Measurements from ENCODE around the gene DEUP1. TPM values are rescaled to one million over a fixed set of nuclear protein-coding genes. Genes with fewer than 3 reads are reported as not detected.

The DEUP1 gene
- total RNA-seq, 3 donors from 2014 or later = 0.59 TPM; not detected in 2

DNA sequence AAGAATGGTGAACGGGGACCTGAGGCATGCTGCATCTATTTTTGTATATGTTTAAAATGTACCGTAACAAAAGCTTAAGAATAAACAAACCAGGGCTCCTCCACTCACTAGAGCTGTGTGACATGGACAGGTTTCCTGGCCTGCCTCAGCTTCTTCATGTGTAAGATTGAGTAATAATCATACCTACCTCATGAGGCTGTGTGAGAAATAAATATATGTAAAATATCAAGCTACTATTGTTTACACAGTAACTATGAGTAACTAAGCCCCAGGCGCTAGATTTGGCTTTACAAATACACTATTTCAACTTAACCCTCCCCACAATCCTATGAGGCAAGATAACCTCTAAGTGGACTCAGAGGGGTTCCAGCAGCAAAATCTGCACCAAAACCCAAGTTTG, 146.3 kb downstream of the DEUP1 start:
- H3K4me1 ChIP-seq = no peaks in the 10 kb centered on the region
- intact Hi-C loops (cut with DNase I; ENCODE audit: low total_unique reads) = no loop called here
- no peaks in the 10 kb centered on the region for H3K36me3 ChIP-seq
- no peaks in the 10 kb centered on the region for H3K9me3 ChIP-seq
- no peak overlapping the region for H3K27ac ChIP-seq
- no peaks in the 10 kb centered on the region for H3K27me3 ChIP-seq
- DNase-seq (ENCODE audit: low spot score in 2 of 2) = no peak
- no peak for TF ChIP-seq POLR2A (IDR thresholded peaks at IDR 0.05)
- no peak for TF ChIP-seq POLR2AphosphoS5 (IDR thresholded peaks at IDR 0.05)
- no peak for TF ChIP-seq CTCF (IDR thresholded peaks at IDR 0.05)
- no peak overlapping the region for H3K4me3 ChIP-seq

- DNase-seq (ENCODE audit: low spot score in 2 of 2) = no peak
- no peak for TF ChIP-seq CTCF (IDR thresholded peaks at IDR 0.05)
- TF ChIP-seq POLR2AphosphoS5 (IDR thresholded peaks at IDR 0.05) = no peak
- no peak for TF ChIP-seq POLR2A (IDR thresholded peaks at IDR 0.05)
- intact Hi-C loops (cut with DNase I; ENCODE audit: low total_unique reads) = no loop called here
- Histone ChIP-seq H3K36me3 (no peaks in the 10 kb centered on the region), H3K9me3 (no peaks in the 10 kb centered on the region), H3K4me3 (no peak overlapping the region), H3K27ac (no peak overlapping the region), H3K27me3 (no peaks in the 10 kb centered on the region), H3K4me1 (no peaks in the 10 kb centered on the region)
Measured at GRCh38 chr11:93477684-93478234, 147.2 kb downstream of the DEUP1 start.

- Histone ChIP-seq H3K4me1 (no peaks in the 10 kb centered on the region), H3K27ac (no peak overlapping the region), H3K27me3 (no peaks in the 10 kb centered on the region), H3K36me3 (no peaks in the 10 kb centered on the region), H3K9me3 (no peaks in the 10 kb centered on the region), H3K4me3 (no peak overlapping the region)
- TF ChIP-seq CTCF (IDR thresholded peaks at IDR 0.05) = no peak
- no peak for TF ChIP-seq POLR2A (IDR thresholded peaks at IDR 0.05)
- TF ChIP-seq POLR2AphosphoS5 (IDR thresholded peaks at IDR 0.05) = no peak
- intact Hi-C loops (cut with DNase I; ENCODE audit: low total_unique reads) = no loop called here
- DNase-seq (ENCODE audit: low spot score in 2 of 2) = no peak
Measured at GRCh38 chr11:93478841-93479240, 148.3 kb downstream of the DEUP1 start.

DNA sequence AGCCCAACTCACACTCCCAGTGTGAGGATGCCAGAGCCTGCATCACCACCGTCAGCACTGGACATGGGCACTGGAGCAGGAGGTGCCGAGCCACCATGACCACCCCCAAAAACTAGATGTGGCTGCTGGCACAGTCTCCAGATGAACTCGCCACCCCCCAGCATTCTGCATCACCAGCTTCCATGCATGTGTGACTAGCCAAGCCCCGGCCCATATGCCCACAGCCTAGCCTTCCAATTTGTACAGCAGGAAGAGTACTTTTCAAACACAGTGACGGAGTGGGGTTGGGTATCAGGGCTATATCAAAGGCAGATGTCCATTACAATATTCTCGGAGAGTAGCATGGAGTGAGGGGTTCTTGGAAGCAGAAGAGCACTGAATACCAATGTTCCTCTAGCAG, 149.7 kb downstream of the DEUP1 start:
- Histone ChIP-seq H3K27me3 (no peaks in the 10 kb centered on the region), H3K36me3 (no peaks in the 10 kb centered on the region), H3K27ac (peak overlapping the region in 1 of 2 donors; percentile 18), H3K9me3 (no peaks in the 10 kb centered on the region), H3K4me3 (no peak overlapping the region), H3K4me1 (no peaks in the 10 kb centered on the region)
- no peak for TF ChIP-seq POLR2AphosphoS5 (IDR thresholded peaks at IDR 0.05)
- TF ChIP-seq CTCF (IDR thresholded peaks at IDR 0.05) = no peak
- TF ChIP-seq POLR2A (IDR thresholded peaks at IDR 0.05) = no peak
- intact Hi-C loops (cut with DNase I; ENCODE audit: low total_unique reads) = no loop called here
- no peak for DNase-seq (ENCODE audit: low spot score in 2 of 2)

DNA sequence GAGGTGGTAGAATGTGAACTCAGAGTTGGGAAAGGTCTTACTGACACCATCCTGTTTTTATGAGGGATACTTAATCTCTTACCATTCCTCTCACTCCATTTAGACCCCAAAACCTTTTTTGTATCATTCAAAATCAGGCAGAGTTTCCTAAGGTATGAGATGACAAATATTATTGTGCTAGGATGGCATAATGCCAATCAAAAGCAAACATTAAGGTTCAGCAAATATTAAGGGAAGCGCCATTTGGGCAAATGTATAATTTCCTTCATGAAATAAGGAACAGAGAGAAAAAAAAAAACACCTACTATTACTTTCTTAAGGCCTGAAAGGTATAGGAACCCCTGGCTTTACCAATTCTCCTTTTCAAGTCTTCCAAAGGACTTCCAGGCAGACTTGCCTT, 150.2 kb downstream of the DEUP1 start:
- H3K9me3 ChIP-seq = no peaks in the 10 kb centered on the region
- H3K36me3 ChIP-seq = no peaks in the 10 kb centered on the region
- H3K4me3 ChIP-seq = no peak overlapping the region
- no peaks in the 10 kb centered on the region for H3K4me1 ChIP-seq
- intact Hi-C loops (cut with DNase I; ENCODE audit: low total_unique reads) = no loop called here
- TF ChIP-seq CTCF (IDR thresholded peaks at IDR 0.05) = no peak
- TF ChIP-seq POLR2AphosphoS5 (IDR thresholded peaks at IDR 0.05) = no peak
- no peak for TF ChIP-seq POLR2A (IDR thresholded peaks at IDR 0.05)
- no peak for DNase-seq (ENCODE audit: low spot score in 2 of 2)
- H3K27ac ChIP-seq = peak overlapping the region in 1 of 2 donors; percentile 18
- H3K27me3 ChIP-seq = no peaks in the 10 kb centered on the region

Data from breast epithelium (tissue), 4 donors.